Activated T-cell treated with anti-CD3 and anti-CD28 coated beads for 48 hours (primary cell): ENCODE results near the gene SLC1A4.

Source experiments
- DNase-seq: peaks from one replicate; pipeline ENCODE4 v3.0.0-alpha.2; 2020; ENCODE audit warnings: low read depth

SLC1A4 gene

DNA sequence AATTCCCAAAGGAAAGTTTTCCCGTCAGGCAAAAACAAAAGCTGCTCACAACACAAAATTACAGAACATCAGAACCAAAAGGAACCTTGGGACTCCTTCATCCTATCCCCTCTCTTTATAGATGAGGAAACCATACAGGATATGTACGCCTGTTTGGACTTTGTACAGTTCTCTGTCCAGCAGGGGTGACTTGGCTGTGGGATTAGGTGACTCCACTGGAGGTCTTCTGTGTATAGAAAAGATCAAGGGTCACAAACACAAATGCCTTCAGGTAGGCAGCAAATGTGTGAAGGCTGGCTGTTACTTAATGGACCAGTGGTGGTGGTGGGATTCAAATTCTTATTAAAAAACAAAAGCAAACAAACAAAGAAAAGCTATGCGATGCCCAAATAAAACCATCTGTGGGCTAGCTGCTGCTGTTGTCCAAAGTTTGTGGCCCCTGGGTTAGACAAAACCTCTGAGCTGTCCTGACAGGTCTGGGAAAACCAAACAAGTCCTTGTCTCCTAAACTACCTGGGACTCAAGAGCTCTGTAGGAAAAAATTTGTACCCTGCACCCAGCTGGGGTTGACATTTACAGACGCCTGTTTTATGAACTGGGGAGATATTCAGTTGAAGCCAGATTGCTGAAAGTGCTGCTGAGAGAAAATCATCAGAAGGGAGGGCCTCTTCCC lies 65.7 kb downstream of the SLC1A4 start:
- DNase-seq = no peak

DNA sequence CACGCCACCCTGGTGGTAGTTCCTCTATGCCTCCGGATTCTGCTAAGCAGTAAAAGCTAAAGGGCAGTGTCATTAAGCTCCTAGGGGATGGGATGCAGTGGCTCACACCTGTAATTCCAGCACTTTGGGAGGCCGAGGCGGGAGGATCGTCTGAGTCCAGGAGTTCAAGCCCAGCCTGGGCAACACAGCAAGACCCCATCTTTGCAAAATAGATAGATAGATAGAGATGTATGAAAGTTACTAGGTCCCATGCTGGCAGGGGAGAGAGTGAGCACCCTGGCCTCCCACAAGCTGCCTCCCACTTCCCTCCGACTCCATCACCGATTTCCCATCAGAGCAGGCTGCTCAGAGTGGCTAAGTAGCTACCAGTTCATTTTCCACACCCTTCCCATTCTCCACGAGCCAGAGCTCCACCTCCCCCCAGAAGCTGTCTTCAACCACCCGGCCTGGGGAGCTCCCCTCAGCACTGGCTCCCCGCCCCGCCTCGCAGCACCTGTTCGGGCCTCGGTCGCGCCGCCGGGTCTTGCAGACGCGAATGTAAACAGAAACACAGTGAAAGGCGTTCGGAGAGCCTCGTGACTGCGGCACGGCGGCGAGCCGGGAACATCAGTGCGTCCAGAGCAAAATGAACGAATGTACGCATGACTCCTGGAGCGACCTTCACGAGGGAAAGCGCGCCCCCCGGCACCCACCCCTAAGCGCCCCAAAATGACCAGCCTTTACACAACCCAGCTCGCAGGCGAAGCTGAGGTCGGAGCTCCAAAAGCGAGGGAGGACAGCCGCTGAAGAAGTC lies 66.4 kb downstream of the SLC1A4 start:
- DNase-seq = no peak

DNA sequence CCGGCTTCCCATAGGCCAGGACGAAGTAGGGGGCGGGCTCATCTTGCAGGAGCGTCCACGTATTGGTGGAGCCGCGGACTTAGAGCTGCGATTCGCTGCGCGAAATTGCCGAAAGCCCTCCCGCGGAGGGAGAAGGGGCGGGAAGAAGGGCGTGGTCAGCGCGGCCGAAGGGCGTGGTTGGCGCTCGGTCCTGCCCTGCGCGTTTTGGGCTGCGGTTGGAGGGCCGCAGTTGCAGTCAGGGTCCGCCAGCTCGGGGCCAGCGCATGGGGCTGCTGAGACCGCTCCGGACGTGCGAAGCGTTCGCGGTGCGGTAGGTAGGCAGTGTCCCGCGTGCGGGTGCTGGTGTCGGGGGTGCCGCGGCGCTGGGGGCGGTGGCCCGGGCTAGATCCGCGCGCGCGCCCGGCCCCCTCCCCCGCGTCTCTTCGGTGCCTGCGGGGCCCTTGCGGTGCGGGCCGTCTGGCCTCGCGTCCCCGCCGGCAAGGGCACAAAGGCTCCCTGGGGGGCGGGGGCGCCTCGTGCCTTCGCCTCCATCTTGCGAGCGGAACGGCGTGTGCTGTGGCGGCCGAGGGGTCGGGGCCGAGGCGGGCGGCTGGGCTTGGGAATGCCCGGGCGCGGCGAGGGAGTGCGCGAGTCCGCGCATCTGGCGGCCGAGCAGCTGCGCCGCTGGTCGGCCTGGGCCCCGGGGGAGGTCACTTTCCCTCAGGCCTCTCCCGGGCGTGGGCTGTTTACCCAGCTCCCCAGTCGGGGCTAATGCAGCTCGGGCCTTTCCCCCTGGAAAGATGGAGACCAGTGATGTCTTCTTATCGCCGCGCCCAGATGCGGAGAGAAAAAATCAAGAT lies 67.2 kb downstream of the SLC1A4 start, which contains the start of gene CEP68:
Gene CEP68 (plus strand): TSS at position 202 of the 839 bp plus-strand sequence. CDS start 13,029 bp downstream, outside the sequence.
- DNase-seq = peak; percentile 93

DNA sequence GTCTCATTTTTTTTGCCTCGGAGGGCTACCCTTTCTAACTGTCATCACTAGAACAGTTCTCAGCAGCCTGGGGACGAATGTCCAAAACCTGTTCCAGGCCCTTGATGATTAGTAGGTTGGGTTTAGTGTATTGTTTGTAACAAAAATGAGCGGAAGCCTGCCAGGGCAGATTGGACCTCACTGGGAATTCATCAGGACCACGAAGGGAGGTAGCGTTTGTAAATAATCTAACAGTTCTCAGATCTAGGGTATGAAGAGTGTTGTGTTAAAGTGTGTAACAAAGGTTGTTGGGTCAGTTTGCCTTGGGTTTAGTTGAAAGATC lies 67.8 kb downstream of the SLC1A4 start:
- DNase-seq = no peak

DNA sequence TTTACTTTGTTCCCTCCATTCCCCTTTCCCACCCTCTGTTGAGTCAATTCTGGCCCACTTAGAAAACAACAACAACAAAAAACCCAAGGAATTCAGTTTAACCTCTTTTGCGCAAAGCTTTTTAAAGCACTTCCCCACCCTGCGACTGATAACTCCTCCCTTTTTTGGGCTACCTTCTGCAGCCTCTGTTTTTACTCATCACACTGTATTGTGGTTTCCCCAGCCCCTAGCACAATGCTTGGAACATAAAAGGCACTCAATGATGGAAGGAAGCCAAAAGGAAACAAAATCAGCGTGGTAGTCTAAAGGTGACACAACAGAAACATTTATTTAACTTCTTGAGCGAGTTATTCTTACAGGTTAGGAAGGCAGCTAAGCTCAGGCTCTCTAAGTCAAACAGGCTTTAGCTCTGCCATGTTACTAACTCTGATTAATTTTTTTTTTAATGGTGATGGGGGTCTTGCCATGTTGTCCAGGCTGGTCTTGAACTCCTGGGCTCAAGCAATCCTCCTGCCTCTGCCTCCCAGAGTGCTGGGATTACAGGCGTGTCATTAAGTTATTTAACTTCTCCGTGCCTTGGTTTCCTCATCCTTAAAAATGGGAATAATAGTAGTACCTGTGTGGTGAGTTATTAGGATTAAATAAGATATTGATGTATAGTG lies 68.3 kb downstream of the SLC1A4 start:
- no peak for DNase-seq

DNA sequence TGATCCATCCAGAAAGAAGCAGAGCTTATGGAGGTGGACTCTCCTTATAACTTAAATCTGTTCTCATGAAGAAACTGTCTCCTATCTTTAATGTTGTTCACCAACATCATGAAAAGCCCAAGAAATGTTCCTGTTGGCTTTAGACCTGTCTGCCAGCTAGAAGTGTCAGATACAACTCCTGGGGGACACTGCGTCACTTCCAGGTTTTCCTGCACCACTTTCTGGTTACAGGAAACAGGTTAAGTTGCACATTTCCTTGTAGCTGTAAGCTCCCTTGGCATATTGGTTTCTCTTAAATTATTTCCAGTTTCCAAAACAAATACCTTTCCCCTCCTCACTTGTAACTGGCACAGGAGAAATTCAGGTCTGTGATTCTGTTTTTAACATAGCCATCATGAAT lies 69.9 kb downstream of the SLC1A4 start:
- DNase-seq = no peak

DNA sequence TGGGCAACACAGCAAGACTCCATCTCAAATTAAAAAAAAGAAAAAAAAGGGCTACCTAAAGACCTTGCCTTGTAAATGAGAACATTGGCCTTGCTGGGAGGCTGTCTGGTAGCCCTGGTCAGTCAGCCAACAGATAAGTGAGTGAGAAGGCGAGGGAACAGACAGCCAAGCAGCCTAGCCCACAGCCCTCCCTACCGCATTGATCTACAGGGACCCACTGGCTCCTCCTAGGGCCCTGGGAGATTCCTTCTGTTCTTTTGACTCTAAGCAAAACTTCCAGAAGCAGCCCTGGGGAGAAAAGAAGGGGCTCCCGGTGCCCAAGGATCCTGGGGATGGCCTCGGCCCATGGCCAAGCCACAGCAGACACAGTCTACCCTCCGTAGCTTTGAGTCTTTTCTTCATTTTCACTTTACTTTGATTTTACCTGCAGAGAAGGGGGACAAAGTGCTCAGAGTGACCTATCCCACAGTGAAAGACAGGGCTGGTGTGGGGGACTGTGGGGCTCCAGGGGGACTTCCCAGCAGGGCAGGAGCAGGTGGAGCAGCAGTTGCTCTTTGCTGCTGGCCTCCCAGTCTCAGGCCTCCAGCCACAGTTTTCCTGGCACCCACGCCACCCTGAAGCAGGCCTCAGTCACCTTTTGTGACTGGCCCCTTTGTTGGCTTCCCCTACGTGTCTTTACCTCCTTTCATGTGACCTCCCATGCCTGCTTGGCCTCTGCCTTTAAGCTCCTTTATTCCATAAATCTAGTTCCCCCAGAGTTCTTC lies 72.1 kb downstream of the SLC1A4 start:
- DNase-seq = no peak

DNA sequence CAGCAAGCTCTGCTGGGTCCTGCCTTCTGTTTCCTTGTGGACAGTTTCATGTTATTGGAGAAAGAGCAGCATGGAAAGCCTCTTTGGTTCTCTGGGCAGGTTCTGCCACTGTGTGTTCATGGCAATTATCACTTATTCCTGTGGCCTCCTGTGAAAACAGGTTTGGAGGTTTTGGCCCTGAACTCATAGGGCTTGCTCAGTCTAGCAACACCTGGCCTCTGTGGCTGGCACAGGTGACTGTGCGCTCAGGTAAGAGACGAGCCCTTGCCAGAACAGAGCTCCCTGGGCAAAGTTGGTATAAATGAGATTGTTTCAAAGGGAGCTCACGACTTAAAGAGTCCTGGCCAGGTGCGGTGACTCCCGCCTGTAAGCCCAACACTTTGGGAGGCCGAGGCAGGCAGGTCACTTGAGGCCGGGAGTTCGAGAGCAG lies 72.7 kb downstream of the SLC1A4 start:
- DNase-seq = no peak

DNA sequence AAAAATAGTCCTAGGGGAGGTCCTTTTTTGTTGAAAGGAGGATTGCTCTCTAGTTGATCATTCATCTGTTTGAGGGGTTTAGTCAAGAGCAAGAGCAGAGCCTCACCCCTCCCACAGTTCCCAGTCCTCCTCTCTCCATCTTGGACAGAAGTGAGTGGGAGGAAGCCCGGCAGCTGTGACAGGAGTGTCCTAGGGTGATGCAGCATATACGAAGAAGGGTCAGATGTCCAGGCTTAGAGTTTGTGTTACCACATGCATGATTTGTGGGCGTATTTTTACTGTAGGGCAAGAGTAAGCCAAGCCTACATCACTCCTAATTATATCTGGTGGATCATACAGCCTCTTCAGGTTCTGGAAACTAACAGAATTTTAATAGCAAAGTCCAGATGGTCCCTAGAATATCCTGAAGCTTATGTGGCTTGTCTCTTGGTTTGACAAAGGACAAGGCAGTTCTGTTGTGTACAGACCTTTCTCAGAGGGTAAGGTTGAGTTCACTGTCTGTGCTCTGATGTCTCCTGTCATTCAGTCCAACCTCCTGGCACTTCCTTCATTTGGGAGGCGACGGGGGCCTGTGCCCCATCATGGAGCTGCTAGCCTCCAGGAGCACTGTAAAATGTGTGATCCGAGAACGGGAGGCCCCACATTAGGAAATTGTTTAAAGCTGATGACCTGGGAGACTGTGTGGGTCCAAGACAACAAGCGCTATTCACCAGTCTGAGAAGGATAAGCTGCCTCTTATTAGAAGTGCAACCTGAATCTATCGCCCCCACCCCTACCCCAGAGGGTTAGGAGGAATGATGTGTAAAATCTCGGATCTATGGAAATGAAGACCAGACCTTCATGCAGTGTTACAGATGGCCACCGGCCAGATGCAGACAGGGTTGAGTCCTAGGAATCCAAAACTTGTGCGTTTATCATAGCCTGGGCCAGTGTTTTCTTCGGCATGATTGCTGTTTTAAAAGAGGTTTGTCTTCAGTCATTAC lies 73.9 kb downstream of the SLC1A4 start:
- DNase-seq = no peak

DNA sequence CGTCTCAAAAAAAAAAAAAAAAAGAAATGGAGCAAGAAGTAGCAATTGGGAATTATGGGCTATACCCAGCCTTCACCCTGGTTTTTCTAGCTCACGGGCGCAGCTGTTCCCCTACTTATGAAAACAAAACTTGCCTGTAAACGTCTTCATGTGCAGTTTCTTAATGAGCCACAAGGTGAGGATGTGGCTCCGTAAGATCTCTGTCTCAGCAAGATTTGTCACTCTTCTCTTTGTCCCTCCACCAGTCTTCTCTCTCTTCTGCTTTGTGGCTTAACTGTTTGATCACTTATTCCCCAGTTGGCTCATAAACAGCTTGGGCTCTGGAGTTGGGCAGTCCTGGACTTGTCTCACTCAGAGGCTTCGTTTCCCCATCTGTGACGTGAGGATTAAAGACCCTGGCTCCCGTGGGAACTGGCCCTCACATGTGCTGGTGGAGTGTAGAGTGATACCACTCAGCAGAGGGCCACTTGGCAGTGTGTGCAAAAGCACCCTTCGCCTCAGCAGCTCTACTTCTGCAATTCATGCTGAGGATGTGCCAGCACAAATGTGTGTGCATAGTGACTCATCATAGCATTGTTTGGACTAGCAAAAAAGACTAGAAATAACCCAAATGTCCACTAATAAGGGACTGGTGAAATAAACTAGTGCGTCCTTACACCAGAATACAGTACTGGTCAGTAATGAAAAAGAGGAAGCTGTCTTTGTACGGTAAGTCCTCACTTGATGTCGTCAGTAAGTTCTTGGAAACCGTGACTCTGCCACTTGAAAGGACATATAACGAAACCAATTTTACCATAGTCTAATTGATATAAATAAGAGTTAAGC lies 75.7 kb downstream of the SLC1A4 start:
- DNase-seq = no peak

DNA sequence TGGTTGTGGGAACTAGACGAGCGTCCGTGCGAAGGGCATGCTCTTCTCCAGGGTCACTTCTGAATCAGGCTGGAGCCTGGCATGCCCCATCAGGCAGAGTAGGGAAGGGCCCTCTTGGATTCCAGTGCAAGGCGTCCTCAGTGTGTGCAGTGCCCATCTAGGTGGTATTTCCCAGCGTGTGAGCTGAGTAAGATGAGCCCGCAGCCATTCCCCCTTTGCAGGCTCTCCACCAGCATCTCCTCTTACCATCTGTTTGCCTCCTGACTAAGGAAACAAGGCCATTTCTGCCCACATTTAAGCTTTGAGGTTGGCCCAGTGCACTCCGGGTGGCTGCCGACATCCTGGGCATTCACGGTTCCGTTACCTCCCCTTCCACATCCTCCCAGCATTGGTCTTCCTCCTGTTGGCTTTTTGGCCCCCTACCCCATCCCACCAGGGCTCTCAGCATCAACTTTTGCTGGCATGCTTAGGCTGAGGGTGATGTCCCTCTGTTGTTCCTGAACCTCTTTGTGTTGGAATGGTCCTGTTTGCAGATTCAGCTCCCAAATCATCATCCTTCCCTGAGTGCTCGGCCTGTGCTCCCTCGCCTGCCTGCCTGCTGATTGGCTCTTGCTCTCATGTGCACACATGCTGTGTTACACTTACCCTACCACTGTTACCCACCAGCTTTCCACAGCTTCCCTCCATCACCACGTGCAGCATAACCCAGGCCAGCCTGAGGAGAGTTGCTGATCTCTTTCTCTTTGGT lies 78.8 kb downstream of the SLC1A4 start:
- DNase-seq = no peak

DNA sequence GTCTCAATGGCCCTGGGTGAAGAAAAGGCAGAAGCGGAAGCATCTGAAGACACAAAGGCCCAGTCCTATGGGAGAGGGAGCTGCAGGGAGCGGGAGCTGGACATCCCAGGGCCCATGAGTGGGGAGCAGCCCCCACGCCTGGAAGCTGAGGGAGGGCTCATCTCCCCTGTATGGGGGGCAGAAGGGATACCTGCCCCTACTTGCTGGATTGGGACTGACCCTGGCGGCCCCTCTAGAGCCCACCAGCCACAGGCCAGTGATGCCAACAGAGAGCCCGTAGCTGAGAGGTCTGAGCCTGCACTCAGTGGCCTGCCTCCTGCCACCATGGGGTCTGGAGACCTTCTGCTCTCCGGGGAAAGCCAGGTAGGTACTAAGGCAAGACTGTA lies 80.2 kb downstream of the SLC1A4 start:
- DNase-seq = no peak

DNA sequence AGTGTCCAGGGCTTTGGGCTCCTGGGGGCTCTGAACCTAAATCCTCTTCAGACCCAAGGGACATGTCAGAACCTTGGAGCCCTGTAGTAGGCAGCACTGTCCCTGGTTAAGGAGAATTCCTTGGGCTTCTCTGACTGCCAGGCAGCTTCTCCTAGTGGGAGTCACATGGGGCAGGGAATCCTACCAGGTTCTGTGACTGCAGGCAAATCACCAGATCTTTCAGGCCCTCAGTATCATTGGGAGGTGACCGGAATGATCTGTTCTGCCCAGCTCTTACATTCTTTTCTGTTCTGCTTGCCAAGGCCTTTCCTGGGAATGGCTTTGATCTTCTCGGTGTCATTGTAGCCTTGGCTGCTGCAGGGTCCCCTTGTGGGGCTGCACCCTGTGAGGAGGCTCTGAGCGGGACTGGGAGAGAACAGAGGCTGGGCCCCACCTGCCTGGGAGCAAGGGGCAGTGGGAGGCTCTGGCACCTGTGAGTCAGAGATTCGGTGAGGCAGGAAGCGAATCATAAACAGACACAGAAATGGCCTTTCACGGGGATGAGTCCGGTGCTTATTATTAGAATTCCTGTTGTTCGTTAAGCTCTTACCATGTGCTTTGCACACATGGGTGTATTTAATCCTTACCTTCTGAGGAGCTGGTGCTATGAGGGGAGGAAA lies 81.1 kb downstream of the SLC1A4 start:
- DNase-seq = no peak

DNA sequence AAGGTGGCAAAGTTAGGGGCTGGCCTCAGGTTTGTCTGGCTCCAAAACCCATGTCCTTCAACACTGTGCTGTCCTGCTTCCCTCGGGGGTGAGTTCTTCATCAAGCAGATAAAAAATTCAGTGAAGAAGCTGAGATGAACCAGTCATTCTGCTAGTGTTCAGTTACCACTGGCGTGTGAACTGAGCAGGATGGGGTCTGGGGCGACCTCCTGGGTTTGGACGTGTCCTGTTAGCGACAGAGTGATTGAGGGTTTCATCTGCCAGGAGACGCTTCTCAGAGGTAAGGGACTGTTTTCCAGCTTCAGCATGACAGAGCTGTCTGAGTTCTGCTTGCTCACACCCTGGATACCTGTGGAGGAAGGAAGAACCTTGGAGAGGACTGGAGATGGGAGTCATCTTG lies 81.7 kb downstream of the SLC1A4 start:
- DNase-seq = no peak

DNA sequence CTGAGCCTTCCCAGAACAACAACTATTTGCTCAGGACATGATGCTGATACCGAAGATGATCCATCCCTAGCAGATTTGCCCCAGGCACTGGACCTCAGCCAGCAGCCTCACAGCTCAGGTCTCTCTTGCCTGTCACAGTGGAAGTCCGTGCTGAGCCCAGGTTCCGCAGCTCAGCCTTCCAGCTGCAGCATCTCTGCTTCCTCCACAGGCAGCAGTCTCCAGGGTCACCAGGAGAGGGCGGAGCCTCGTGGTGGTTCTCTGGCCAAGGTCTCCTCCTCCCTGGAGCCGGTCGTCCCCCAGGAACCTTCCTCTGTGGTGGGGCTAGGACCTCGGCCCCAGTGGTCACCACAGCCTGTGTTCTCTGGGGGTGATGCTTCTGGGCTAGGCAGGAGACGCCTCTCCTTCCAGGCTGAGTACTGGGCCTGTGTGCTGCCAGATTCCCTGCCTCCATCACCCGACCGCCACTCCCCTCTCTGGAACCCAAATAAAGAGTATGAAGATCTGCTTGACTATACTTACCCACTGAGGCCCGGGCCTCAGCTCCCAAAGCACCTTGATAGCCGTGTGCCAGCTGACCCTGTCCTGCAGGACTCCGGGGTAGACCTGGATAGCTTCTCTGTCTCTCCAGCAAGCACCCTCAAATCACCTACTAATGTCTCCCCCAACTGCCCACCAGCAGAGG lies 82.4 kb downstream of the SLC1A4 start:
- no peak for DNase-seq

DNA sequence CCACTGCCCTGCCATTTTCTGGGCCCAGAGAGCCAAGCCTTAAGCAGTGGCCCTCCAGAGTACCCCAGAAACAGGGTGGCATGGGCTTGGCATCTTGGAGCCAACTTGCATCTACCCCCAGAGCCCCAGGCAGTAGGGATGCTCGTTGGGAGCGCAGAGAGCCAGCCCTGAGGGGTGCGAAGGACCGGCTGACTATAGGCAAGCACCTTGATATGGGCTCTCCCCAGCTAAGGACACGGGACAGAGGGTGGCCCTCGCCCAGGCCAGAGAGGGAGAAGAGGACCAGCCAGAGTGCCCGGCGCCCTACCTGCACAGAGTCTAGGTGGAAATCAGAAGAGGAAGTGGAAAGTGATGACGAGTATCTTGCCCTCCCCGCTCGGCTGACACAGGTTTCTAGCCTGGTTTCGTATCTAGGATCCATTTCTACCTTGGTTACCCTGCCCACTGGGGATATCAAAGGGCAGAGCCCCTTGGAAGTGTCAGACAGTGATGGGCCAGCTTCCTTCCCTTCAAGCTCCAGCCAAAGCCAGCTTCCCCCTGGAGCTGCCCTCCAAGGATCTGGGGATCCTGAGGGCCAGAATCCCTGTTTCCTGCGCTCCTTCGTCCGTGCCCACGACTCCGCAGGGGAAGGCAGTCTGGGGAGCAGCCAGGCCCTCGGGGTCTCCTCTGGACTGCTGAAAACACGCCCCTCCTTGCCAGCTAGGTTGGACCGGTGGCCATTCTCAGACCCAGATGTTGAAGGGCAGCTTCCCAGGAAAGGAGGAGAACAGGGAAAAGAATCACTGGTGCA lies 83.2 kb downstream of the SLC1A4 start:
- DNase-seq = no peak
